T-helper 9 cell (primary cell): Measurements from ENCODE around the gene TSPAN16.

Source experiments
- DNase-seq: peaks from one replicate; pipeline ENCODE4 v3.0.0-alpha.2; 2020
- total RNA-seq, 2 donors: gene quantifications; one replicate each; lab custom pipeline; 2026; lab: John Stamatoyannopoulos, UW

TSPAN16 gene, protein sequence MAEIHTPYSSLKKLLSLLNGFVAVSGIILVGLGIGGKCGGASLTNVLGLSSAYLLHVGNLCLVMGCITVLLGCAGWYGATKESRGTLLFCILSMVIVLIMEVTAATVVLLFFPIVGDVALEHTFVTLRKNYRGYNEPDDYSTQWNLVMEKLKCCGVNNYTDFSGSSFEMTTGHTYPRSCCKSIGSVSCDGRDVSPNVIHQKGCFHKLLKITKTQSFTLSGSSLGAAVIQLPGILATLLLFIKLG
- total RNA-seq: 0 reads per million in 2 donors

GRCh38 chr19:11295665-11296245 is at the start of gene TSPAN16:
Gene TSPAN16, plus strand, starts transcription at chr19:11296160. Its CDS starts 138 bp downstream, at chr19:11296298.
- no peak for DNase-seq

GRCh38 chr19:11246941-11247340 is 49.0 kb upstream of the TSPAN16 start:
- DNase-seq: no peak

GRCh38 chr19:11247391-11247790 is 48.6 kb upstream of the TSPAN16 start:
- no peak for DNase-seq

- DNase-seq: no peak
These were observed 48.0 kb upstream of the TSPAN16 start for GRCh38 chr19:11247934-11248333.

DNA sequence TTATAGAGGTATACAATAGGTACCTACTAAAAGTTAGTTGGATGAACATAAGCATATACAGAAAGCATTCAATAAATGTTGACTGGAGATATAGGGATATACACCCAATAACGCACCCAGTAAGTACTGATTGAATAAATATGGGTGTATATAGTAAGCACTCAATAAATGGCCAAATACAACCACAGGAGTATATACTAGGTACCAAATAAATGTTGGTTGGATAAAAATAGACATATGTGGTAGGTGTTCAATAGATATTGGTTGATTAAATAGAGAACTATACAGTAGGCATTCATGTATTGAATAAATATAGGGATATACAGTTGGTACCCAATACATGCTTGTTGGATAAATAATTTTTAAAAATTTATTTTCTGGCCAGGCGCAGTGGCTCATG is 47.1 kb upstream of the TSPAN16 start:
- no peak for DNase-seq

DNA sequence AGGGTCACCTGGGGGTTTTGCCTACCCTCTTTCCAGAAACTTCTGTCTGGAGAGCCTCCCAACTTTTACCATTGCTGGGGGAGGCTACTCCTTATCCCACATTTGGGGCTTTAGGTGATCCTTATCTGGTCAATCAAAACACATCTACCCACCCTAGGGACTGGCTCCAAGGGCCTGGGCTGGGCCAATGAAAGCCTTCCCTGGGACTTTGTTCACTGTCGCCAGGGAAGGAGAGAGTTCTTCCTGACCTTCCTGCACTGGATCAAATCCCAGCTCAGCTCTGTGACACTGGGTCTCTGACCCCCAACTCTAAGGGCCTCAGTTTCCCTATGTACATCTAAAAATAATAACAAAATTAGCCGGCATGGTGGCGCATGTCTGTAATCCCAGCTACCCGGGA is 44.7 kb upstream of the TSPAN16 start:
- DNase-seq: no peak

DNA sequence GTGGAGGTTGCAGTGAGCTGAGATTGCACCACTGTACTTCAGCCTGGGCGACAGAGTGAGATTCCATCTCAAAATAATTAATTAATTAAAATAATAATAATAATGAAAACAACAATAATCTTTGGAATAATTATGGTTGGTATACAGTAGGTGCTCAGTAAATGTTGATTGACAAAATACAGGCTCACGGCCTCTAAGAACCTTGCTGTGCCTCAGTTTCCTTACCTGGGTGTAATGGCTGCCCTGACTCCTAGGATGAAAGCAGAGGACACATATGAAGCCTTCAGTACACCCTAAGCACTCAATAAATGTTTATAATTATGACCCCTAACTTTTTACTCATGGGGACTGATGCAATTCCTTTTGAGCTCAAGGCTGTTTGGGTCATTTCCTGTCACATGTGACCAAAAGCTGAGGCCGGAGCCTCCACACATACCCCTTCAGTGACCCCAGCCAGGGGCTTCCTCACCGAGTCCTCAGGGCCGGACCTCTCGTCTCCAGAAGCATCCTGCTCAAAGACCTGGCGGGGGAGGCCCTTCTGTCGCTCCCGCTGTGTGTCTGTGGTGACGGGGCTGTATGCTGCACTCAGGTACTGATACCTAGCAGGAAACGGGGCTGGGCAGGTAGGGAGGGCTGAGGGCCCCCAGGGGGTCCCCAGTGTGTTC is 44.2 kb upstream of the TSPAN16 start:
- DNase-seq: no peak

- no peak for DNase-seq
These were observed 43.1 kb upstream of the TSPAN16 start for GRCh38 chr19:11252665-11253355.

DNA sequence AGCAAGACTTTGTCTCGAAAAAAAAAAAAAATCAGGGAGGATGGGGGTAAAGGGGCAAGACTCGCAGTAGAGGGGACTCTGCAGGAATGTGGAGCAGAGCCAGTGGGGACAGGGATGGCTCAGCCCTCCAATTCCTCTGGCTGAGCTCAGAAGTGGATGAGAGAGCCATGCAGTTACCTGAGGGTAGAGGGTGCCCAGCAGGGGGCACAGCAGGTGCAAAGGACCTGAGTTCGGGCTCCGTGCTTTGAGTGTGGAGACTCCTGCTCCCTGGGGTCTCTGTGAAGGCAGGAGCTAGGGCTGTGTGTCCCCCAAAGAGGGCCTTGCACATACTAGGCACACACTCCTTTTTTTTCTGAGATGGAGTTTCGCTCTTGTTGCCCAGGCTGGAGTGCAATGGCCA is 41.3 kb upstream of the TSPAN16 start:
- no peak for DNase-seq

DNA sequence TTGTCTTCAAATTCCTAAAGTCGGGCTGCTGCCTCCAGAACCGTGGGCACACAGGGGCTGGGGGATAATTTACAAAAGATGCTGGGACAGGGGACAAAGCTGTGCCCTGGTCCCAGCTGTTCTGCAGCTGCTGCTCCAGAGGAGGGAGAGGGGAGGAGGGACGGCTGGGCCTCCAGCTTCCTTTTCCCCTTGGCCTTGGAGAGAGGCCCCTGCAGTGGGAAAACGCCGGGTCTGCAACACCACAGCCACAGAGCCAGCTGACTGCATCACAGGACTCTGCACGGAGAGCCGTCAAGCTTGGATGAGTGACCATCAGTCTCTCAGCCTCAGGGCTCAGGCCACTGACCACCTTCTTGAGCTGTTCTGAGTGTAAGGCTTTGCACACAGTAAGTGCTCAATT is 39.8 kb upstream of the TSPAN16 start:
- DNase-seq: no peak

DNA sequence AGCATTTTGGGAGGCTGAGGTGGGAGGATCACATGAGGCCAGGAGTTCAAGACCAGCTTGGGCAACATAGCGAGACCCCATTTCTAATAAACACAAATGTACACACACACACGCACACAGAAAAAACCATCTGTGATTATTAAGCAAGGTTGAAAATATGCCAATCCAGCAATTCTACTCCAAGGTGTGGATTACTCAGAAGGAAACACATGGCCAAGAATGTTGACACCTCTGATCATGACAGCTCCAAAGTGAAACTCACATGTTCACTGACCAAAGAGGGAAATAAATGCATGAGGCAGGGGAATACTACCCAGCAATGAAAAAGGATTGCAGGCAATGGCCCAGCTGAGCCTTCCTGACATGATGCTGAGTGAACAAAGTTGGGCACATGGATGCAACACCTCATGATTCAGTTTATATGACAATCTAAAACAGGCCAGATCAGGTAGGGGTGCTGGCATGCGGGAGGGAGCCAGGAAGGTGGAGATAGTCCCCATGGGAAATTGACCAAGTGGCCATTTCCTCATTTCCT is 38.0 kb upstream of the TSPAN16 start:
- DNase-seq: no peak

GRCh38 chr19:11260996-11261395 is 35.0 kb upstream of the TSPAN16 start:
- DNase-seq: no peak

DNA sequence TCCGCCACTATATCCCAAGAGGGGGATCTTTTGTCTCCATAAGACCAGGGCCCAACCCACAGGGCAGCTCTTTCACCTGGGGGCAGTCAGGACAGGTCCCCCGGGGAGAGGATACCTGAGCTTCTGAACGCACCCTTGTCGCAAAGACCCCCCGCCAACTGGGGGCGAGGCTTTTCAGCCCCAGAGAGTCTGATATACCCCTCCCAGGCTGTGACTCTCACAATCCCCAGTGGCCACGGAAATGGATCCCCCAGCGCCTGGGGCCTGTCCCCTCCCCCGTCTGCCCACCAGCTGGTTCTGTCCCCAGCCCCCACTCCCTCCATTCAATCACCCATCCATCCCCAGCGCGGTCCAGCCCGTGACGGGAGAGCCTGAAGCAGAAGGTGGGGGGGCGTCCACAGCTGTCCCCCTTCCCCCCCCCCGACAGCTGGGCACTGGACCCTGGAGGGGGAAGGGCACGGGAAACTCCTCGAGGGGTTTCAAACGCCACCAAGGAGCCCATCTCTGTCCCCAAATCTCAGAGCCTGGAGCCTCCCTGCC is 34.5 kb upstream of the TSPAN16 start:
- DNase-seq: no peak

DNA sequence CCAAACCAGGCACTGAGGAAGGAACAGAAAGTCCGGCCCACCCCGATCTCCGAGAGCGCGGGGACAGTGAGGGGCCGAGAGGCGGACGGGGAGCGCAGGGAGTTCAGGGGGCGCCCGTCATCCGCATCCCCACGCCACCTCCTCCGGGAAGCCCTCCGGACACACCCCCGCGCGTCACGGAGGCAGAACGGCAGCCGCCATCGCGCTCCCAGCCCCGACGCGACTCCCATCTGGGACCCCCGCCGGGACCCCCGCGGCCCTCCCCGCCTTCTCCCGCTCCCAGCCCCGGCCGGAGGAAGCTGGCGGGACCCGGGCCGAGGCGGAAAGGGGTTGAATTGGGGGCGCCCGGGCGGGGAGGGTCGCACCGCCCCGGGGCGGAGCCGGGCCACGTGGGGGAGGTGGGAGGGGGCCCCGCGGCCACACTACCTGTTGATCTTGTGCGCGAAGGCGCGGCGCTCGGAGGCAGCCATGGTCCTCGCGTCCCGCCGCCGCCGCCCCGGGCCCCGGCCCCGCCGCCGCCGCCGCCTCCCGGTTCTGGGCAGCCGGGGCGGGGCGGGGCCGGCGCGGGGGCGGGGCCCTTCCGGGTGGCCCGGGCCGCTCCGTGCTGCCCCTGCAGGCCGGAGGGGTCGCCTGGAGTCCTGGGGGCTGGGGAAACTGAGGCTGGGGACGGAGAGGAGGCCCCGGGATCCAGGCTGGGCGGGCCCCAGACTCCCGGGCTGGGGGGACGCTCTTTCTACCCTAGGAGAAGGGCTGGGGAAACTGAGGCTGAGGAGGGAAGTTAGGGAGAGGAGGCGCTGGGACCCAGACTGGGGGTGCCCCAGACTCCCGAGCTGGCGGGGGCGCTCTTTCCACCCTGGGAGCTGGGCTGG is 33.8 kb upstream of the TSPAN16 start, which contains the start of gene DOCK6:
DOCK6 (minus strand) TSS at position 554 of the 869 bp plus-strand sequence; CDS start at position 470, 84 bp downstream.
- DNase-seq: no peak

- DNase-seq: no peak
These were observed 32.2 kb upstream of the TSPAN16 start for GRCh38 chr19:11263726-11264125.

DNA sequence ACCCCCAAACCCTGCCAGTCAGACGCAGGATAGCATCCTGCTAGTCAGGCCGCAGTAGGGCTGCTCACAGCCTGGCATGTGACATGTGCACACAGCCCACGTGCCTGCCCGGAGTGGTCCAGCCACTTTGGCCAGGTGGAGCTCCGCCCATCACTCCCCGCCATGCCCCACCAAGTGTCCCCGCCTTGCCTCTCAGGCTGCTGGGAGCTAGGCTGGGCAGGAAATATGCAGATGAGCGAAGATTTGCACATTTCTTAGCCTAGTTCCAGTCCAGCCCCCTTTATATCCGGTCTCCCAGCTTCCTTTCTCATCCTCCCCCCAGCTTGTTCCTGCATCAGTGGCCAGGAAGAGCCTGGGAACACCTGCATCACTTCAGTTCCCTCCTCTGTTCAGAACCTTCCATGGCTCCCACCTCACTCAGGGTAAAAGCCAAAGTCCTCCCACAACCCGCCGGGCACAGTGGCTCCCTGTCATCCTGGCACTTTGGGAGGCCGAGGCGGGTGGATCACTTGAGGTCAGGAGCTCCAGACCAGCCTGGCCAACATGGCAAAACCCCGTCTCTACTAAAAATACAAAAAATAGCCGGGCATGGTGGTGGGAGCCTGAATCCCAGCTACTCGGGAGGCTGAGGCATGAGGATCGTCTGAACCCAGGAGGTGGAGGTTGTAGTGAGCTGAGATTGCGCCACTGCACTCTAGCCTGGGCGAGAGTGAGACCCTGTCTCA is 31.3 kb upstream of the TSPAN16 start:
- no peak for DNase-seq

DNA sequence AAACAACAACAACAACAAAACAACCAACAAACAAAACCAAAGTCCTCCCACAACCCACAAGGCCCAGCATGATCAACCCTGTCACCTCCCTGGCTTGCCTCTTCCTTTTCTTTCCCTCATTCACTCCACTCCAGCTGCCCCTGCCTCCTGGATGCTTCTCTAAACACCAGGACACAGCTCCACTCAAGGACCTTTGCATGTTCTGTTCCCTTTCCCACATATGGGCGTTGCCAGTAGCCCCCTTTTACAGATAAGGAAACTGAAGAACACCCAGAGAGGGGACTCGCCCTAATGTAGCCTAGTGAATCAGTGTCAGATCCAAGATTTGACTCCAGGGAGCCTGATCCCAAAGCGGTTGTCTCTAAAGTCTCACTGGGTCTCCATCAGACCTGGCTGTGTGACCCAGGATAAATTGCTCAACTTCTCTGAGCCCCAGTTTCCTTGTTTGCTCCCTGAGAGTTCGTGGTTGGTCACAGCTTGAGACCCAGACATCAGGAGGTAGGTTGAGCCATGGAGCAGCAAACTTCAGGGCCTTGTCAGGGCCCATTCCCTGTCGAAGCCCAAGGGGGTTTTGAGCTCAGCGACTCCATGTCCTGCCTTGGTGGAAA is 30.7 kb upstream of the TSPAN16 start:
- no peak for DNase-seq

- DNase-seq: no peak
These were observed 30.1 kb upstream of the TSPAN16 start for GRCh38 chr19:11265785-11266236.

- no peak for DNase-seq
These were observed 28.5 kb upstream of the TSPAN16 start for GRCh38 chr19:11267316-11268085.

DNA sequence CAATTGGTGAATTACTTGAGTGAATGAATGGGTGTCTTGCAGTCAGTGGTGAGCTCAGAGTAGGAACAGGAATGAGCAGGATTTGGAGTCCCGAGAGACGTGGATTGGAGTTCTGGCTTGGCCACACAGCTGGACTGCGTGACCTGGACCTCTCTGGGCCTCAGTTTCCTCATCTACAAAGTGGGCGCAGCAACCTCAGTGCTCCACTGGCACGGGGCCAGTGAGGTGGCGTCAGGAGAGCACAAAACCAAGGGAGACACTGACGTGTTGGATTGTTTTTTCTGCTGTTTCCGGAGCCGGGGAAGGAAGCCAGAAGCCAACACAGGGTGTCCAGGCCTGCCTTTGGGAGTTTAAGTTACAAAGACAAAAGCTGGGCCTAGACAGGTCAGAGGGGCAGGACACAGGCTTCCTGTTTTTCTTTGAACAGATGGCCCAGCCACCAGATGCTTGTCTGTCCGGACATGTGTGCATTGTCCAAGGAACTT is 27.1 kb upstream of the TSPAN16 start:
- DNase-seq: no peak
